ENCODE measurements around the gene FUCA1.

Gene FUCA1

GRCh38 chr1:23798662-23799142 lies 69.4 kb downstream of the FUCA1 start:
- TF ChIP-seq GATA1 (IDR thresholded peaks at IDR 0.05; ENCODE audit: low read depth, low read length) = no peak
- no peak for TF ChIP-seq POLR2A (IDR thresholded peaks at IDR 0.05; ENCODE audit: low read length)
- peak in 1 of 2 experiments; percentile 42 for DNase-seq

- no peak for TF ChIP-seq POLR2A (IDR thresholded peaks at IDR 0.05; ENCODE audit: low read length)
- no peak for TF ChIP-seq GATA1 (IDR thresholded peaks at IDR 0.05; ENCODE audit: low read depth, low read length)
- no peak for DNase-seq
These were observed 70.3 kb downstream of the FUCA1 start for GRCh38 chr1:23797478-23798448.

DNA sequence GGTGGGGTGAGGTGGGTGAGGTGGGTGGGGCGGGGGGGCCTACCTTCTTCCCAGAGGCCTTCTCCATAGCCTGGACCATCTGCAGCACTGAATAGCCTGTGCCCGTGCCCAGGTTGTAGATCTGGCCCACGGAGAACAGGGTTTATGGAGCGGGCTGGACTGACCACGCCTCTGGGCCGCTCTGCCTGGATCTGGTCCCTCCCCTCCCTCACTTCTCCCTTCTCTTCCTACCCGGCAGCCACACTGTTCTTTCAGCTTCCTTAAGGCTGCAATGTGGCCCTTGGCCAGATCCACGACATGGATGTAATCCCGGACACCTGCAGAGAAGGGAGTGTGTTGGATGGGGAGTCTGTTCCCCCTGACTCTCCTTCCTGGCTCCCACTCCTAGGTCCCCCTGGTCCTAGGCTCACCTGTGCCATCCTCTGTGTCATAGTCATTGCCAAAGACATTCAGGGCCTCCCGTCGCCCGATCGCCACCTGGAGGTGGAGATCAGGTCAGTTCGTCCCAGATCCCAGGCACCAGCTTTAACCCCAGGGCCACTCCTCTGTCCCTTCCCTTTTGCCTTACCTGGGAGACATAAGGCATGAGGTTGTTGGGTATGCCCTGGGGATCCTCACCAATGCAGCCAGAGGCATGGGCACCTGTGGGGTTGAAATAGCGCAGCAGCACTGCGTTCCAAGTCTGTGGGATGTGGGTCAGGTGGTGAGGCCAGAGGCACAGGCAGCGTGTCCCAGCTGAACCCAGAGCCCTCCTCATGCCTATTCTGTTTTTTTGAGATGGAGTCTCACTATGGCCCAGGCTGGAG lies 71.4 kb downstream of the FUCA1 start:
- DNase-seq = peak in 1 of 2 experiments; percentile 19
- TF ChIP-seq GATA1 (IDR thresholded peaks at IDR 0.05; ENCODE audit: low read depth, low read length) (no peak), POLR2A (IDR thresholded peaks at IDR 0.05; ENCODE audit: low read length) (no peak)

GRCh38 chr1:23795676-23796465 lies 72.2 kb downstream of the FUCA1 start:
- no peak for DNase-seq
- no peak for TF ChIP-seq GATA1 (IDR thresholded peaks at IDR 0.05; ENCODE audit: low read depth, low read length)
- TF ChIP-seq POLR2A (IDR thresholded peaks at IDR 0.05; ENCODE audit: low read length) = no peak

All from erythroblast (primary cell).